SK-N-SH treated with all-trans-retinoic acid at 6 μM for 48 hours (cell line): ENCODE results near the gene ADGRD2.

ENCODE experiments used
- CREB5 ChIP-seq: fragments of 250-450 bp; sonication (Bioruptor Pico); IDR thresholded peaks from 2 replicates; pipeline ENCODE4 v1.5.1; 2020; ENCODE audit warnings: low read depth, mild to moderate bottlenecking, moderate library complexity
- CSDC2 ChIP-seq: fragments of 250-450 bp; sonication (Bioruptor Pico); IDR thresholded peaks from 2 replicates; pipeline ENCODE4 v1.5.0; 2020; ENCODE audit warnings: mild to moderate bottlenecking, moderate library complexity
- OSR1 ChIP-seq: fragments of 250-450 bp; sonication (Bioruptor Pico); IDR thresholded peaks from 2 replicates; pipeline ENCODE4 v1.8.0; 2022; ENCODE audit warnings: moderate library complexity, mild to moderate bottlenecking, inconsistent platforms
- PATZ1 ChIP-seq: fragments of 250-450 bp; sonication (Bioruptor Pico); IDR thresholded peaks from 2 replicates; pipeline ENCODE4 v1.8.0; 2020; ENCODE audit warnings: mild to moderate bottlenecking, moderate library complexity, borderline replicate concordance
- TCF4 ChIP-seq: fragments of 250-450 bp; sonication (Bioruptor Pico); IDR thresholded peaks from 2 replicates; pipeline ENCODE4 v1.8.0; 2021; ENCODE audit warnings: mild to moderate bottlenecking, moderate library complexity, borderline replicate concordance
- TOX ChIP-seq: fragments of 250-450 bp; sonication (Bioruptor Pico); IDR thresholded peaks from 2 replicates; pipeline ENCODE4 v1.8.0; 2021; ENCODE audit warnings: mild to moderate bottlenecking, moderate library complexity, borderline replicate concordance
- ZC3H10 ChIP-seq: fragments of 250-450 bp; sonication (Bioruptor Pico); IDR thresholded peaks from 2 replicates; pipeline ENCODE4 v1.5.1; 2021; ENCODE audit warnings: mild to moderate bottlenecking, moderate library complexity
- ZFP3 ChIP-seq: fragments of 250-450 bp; sonication (Bioruptor Pico); IDR thresholded peaks from 2 replicates; pipeline ENCODE4 v1.5.0; 2020; ENCODE audit warnings: mild to moderate bottlenecking, moderate library complexity
- ZFP30 ChIP-seq: fragments of 450-650 bp; formaldehyde crosslinking; IDR thresholded peaks from 2 replicates; pipeline ENCODE4 v1.5.0; 2022; ENCODE audit warnings: mild to moderate bottlenecking, moderate library complexity
- ZNF565 ChIP-seq: fragments of 450-650 bp; formaldehyde crosslinking; conservative IDR thresholded peaks from 2 replicates; pipeline ENCODE4 v1.5.0; 2020; ENCODE audit warnings: low read depth, mild to moderate bottlenecking, moderate library complexity

GRCh38 chr9:124472770-124473169 lies 22.5 kb downstream of the ADGRD2 start:
- TF ChIP-seq ZFP30 (CRISPR knock-in tag) (no peak), ZFP3 (no peak), PATZ1 (CRISPR knock-in tag) (no peak), ZNF565 (CRISPR knock-in tag) (no peak), CSDC2 (CRISPR knock-in tag) (no peak), CREB5 (CRISPR knock-in tag) (no peak), TOX (CRISPR knock-in tag) (no peak), TCF4 (CRISPR knock-in tag) (no peak), ZC3H10 (CRISPR knock-in tag) (no peak), OSR1 (CRISPR knock-in tag) (no peak)
